GM10248 (cell line): ENCODE data around the gene FLRT2.

ENCODE experiments used
- CTCF ChIA-PET: fragments of 300-600 bp; sonication (Branson Sonifier 250); formaldehyde crosslinking; extraction: SDS; loops from one replicate; lab custom pipeline; 2021; ENCODE audit warnings: antibody characterized with exemption; lab: Yijun Ruan, JAX
- POLR2A ChIA-PET: fragments of 350-650 bp; sonication (Branson Sonifier 250); formaldehyde crosslinking; extraction: SDS; loops from one replicate; lab custom pipeline; 2020; ENCODE audit warnings: antibody characterized with exemption; lab: Yijun Ruan, JAX
- DNase-seq: peaks from one replicate; pipeline ENCODE4 v3.0.0; 2012; ENCODE audit errors: extremely low spot score
- TF ChIP-seq, protein P1 (sequence below): IDR thresholded peaks from 2 replicates; pipeline ENCODE4 v1.5.1; 2012; ENCODE audit warnings: mild to moderate bottlenecking, low read depth; ENCODE audit errors: extremely low read depth, missing control alignments, control extremely low read depth

The FLRT2 gene

DNA sequence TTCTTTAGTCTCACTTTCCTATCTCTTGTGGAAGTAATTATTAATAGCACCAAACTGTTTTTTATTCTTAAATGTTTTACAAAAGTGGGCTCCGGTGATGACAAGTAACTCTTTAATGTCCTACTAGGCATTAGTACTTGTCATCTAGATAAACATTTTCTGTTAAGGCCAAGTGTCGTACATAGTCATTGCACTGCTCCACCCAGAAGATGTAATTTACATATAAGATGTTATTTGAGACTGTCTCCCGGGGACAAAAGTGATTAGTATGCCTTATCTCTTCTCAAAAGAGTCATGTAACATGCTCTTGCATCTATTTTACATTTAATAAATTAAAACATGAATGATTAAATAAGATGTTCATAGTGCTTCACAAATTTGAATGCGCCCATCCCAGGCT, 88.4 kb downstream of the FLRT2 start:
- CTCF ChIA-PET = no interaction called here

DNA sequence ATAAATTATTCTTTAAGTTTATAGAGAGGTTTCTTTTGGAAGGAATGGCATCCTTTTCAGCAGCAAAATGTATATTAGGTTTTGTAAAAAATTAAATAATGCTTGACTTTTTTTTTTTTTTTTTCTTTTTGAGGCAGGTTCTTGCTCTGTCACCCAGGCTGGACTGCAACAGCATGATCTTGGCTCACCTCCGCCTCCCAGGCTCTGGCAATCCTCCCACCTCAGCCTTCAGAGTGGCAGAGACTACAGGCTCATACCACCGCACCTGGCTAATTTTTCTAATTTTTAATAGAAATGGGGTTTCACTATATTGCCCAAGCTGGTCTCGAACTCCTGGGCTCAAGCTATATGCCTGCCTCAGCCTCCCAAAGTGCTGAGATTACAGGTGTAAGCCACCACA, 89.0 kb downstream of the FLRT2 start:
- TF ChIP-seq, protein P1, sequence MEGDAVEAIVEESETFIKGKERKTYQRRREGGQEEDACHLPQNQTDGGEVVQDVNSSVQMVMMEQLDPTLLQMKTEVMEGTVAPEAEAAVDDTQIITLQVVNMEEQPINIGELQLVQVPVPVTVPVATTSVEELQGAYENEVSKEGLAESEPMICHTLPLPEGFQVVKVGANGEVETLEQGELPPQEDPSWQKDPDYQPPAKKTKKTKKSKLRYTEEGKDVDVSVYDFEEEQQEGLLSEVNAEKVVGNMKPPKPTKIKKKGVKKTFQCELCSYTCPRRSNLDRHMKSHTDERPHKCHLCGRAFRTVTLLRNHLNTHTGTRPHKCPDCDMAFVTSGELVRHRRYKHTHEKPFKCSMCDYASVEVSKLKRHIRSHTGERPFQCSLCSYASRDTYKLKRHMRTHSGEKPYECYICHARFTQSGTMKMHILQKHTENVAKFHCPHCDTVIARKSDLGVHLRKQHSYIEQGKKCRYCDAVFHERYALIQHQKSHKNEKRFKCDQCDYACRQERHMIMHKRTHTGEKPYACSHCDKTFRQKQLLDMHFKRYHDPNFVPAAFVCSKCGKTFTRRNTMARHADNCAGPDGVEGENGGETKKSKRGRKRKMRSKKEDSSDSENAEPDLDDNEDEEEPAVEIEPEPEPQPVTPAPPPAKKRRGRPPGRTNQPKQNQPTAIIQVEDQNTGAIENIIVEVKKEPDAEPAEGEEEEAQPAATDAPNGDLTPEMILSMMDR = no peak
- no peak for DNase-seq
- CTCF ChIA-PET = no interaction called here
- POLR2A ChIA-PET = no interaction called here

More for the DNA sequence above, 88.4 kb downstream of the FLRT2 start:
- DNase-seq = no peak
- POLR2A ChIA-PET = no interaction called here
- TF ChIP-seq, protein P1 = no peak

DNA sequence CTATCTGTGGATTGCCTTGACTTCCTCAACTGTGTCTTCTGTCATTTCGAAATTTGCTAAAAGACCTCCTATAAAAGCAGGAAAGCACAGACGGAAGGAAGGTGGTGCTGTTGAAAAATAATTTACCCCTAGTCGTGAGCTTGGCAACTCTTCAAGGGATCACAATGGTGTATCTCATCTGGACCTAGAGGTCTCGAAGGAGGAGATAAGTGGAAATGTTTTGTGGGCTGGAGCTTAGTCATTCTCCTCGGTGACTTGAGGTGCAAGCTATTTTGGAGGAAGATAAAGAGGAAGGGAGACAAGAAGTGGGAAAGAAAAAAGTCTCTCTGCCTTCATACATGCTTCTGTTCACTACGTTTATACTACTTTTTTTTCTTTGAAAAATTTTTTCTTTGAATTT, 89.9 kb downstream of the FLRT2 start:
- POLR2A ChIA-PET = no interaction called here
- no peak for DNase-seq
- TF ChIP-seq, protein P1 = no peak
- CTCF ChIA-PET = no interaction called here

DNA sequence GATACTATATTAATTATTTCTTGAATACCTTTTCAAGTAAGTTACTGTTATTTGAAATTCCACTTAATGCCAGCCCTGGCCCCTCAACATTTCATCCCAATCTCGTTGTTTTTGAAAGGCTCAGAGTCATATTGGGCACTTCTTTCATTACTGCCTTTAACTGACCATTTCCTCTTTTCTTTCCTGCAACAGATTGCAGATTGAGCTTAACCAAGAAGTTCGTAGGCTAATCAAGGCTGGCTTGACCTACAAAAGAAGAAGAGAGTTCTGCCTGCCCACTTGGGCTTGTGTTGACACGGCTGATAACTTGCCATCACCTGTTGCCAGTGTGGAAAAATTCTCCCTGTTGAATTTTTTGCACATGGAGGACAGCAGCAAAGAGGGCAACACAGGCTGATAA, 91.0 kb downstream of the FLRT2 start:
- ChIA-PET POLR2A (no interaction called here), CTCF (no interaction called here)
- TF ChIP-seq, protein P1 = no peak
- no peak for DNase-seq

DNA sequence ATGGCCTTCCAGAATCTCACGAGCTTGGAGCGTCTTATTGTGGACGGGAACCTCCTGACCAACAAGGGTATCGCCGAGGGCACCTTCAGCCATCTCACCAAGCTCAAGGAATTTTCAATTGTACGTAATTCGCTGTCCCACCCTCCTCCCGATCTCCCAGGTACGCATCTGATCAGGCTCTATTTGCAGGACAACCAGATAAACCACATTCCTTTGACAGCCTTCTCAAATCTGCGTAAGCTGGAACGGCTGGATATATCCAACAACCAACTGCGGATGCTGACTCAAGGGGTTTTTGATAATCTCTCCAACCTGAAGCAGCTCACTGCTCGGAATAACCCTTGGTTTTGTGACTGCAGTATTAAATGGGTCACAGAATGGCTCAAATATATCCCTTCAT, 92.2 kb downstream of the FLRT2 start:
- no peak for DNase-seq
- TF ChIP-seq, protein P1 = no peak
- CTCF ChIA-PET = no interaction called here
- POLR2A ChIA-PET = no interaction called here

DNA sequence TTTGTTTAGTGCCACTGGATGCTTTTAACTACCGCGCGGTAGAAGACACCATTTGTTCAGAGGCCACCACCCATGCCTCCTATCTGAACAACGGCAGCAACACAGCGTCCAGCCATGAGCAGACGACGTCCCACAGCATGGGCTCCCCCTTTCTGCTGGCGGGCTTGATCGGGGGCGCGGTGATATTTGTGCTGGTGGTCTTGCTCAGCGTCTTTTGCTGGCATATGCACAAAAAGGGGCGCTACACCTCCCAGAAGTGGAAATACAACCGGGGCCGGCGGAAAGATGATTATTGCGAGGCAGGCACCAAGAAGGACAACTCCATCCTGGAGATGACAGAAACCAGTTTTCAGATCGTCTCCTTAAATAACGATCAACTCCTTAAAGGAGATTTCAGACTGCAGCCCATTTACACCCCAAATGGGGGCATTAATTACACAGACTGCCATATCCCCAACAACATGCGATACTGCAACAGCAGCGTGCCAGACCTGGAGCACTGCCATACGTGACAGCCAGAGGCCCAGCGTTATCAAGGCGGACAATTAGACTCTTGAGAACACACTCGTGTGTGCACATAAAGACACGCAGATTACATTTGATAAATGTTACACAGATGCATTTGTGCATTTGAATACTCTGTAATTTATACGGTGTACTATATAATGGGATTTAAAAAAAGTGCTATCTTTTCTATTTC, 93.2 kb downstream of the FLRT2 start:
- ChIA-PET CTCF (no interaction called here), POLR2A (no interaction called here)
- no peak for DNase-seq
- TF ChIP-seq, protein P1 = no peak
